ENCODE measurements around the gene CTSW.
"Not testable (repeated sequence)": the region's sequence is repeated elsewhere in the genome, so short reads cannot be mapped to it uniquely, and the experiment has no call there.

CTSW gene

DNA sequence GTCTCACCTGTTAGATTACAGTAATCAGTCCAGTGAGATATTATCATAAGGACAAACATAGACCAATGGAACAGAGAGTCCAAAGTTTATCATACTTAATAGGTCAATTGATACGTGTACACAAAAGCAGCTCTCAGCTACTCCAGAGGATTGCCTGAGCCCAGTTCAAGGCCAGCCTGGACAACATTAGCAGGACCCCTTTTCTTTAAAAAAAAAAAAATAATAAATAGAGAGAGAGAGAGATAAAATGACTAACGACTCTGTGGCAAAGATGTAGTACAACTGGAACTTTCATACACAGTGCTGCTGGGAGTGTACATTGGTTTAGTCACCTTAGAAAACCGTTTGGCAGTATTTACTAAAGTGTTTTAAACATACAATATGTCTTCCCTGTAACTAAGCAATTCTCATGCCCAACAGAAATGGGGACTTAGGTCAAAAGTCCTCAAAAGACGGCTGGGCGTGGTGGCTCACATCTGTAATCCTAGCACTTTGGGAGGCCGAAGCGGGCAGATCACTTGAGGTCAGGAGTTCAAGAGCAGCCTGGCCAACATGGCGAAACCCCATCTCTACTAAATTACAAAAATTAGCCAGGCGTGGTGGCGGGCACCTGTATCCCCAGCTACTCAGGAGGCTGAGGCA lies 35.3 kb upstream of the CTSW start:
- Histone ChIP-seq H3K36me3 (replicated peaks) (no peaks in the 10 kb centered on the region), H3K27ac (no peak overlapping the region), H3K27me3 (replicated peaks) (no peaks in the 10 kb centered on the region), H3K4me3 (ENCODE audit: low read depth, low read length) (no peak overlapping the region)
- no peak for DNase-seq
- TF ChIP-seq, protein P1, sequence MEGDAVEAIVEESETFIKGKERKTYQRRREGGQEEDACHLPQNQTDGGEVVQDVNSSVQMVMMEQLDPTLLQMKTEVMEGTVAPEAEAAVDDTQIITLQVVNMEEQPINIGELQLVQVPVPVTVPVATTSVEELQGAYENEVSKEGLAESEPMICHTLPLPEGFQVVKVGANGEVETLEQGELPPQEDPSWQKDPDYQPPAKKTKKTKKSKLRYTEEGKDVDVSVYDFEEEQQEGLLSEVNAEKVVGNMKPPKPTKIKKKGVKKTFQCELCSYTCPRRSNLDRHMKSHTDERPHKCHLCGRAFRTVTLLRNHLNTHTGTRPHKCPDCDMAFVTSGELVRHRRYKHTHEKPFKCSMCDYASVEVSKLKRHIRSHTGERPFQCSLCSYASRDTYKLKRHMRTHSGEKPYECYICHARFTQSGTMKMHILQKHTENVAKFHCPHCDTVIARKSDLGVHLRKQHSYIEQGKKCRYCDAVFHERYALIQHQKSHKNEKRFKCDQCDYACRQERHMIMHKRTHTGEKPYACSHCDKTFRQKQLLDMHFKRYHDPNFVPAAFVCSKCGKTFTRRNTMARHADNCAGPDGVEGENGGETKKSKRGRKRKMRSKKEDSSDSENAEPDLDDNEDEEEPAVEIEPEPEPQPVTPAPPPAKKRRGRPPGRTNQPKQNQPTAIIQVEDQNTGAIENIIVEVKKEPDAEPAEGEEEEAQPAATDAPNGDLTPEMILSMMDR (IDR thresholded peaks at IDR 0.05; ENCODE audit: low read depth, low read length, missing control alignments) = no peak
- in situ Hi-C loops (cut with HindIII; ENCODE audit: low pct_ligation_motif_present, low sequenced_read_pairs) = no loop called here

DNA sequence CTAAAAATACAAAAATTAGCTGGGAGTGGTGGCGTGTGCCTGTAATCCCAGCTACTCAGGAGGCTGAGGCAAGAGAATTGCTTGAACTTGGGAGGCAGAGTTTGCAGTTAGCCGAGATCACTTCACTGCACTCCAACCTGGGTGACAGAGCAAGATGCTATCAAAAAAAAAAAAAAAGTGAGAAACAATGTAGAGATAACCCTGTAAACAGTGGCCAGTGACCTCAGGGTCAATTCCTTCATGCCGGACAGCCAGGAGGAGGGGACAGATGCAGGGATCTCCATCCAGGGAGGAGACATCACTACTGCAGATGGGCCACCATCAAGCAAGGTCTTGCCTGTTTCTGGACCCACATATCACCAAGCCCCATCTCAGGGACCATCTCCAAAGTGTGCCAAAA lies 31.9 kb upstream of the CTSW start:
- TF ChIP-seq, protein P1 (IDR thresholded peaks at IDR 0.05; ENCODE audit: low read depth, low read length, missing control alignments) = no peak
- H3K36me3 ChIP-seq (replicated peaks) = peaks cover 20% of the 10 kb centered on the region
- H3K4me3 ChIP-seq (ENCODE audit: low read depth, low read length) = no peak overlapping the region
- no peak for DNase-seq
- H3K27me3 ChIP-seq (replicated peaks) = no peaks in the 10 kb centered on the region
- in situ Hi-C loops (cut with HindIII; ENCODE audit: low pct_ligation_motif_present, low sequenced_read_pairs) = no loop called here
- H3K27ac ChIP-seq = no peak overlapping the region

DNA sequence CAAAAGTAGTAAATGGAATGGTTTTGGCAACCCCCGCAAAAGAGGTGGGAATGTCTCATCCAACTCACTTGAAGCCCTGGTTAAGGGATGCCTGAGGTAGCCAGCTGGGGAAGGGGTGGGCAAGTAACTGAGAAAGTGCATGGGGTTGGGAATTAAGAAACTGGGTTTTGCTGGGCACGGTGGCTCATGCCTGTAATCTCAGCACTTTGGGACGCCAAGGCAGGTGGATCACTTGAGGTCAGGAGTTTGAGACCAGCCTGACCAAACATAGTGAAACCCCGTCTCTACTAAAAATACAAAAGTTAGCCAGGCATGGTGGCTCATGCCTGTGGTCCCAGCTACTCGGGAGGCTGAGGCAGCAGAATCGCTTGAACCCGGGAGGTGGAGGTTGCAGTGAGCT lies 30.9 kb upstream of the CTSW start:
- DNase-seq; in situ Hi-C loops (cut with HindIII; ENCODE audit: low pct_ligation_motif_present, low sequenced_read_pairs); H3K27ac ChIP-seq; H3K27me3 ChIP-seq (replicated peaks); H3K4me3 ChIP-seq (ENCODE audit: low read depth, low read length): not testable (repeated sequence)
- peaks cover 30% of the 10 kb centered on the region for H3K36me3 ChIP-seq (replicated peaks)

DNA sequence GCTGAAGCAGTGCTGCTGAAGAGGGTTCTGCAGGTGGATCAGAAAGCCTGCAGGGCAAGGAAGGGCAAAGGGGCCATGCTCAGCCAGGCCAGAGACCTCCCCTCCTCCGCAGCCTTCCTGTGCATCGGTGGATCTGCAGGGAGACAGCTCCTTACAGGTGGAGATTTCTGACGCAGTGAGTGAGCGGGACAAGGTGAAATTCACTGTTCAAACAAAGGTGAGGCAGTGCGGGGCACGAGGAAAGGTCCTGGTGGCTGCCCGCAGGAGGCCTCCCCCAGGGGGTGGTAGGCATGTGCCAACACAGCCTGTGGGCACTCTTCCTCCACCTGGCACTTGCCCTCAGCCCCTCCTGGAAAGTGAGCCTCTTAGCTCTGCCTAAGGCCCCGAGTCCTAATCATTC lies 30.3 kb upstream of the CTSW start:
- TF ChIP-seq, protein P1 (IDR thresholded peaks at IDR 0.05; ENCODE audit: low read depth, low read length, missing control alignments) = no peak
- in situ Hi-C loops (cut with HindIII; ENCODE audit: low pct_ligation_motif_present, low sequenced_read_pairs) = no loop called here
- H3K36me3 ChIP-seq (replicated peaks) = peaks cover 36% of the 10 kb centered on the region
- no peak overlapping the region for H3K27ac ChIP-seq
- H3K27me3 ChIP-seq (replicated peaks) = no peaks in the 10 kb centered on the region
- no peak for DNase-seq
- H3K4me3 ChIP-seq (ENCODE audit: low read depth, low read length) = no peak overlapping the region

DNA sequence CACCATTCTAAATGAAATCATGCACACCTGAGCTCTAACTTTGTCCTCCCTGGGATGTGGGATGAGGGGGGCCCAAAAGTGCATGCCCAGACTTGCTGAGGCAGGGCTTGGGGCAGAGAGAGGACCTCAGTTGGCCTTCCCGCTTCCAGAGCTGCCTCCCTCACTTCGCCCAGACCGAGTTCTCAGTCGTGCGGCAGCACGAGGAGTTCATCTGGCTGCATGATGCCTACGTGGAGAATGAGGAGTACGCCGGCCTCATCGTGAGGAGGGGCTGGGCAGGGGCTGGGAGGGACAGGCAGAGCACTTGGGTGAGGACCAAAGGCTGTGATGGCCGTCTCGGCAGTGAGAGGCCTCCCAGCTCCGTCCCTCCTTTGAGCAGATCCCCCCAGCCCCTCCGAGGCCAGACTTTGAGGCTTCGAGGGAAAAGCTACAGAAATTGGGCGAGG lies 29.8 kb upstream of the CTSW start:
- in situ Hi-C loops (cut with HindIII; ENCODE audit: low pct_ligation_motif_present, low sequenced_read_pairs) = no loop called here
- Histone ChIP-seq H3K27ac (no peak overlapping the region), H3K27me3 (replicated peaks) (no peaks in the 10 kb centered on the region), H3K4me3 (ENCODE audit: low read depth, low read length) (no peak overlapping the region), H3K36me3 (replicated peaks) (peaks cover 39% of the 10 kb centered on the region)
- no peak for DNase-seq
- TF ChIP-seq, protein P1 (IDR thresholded peaks at IDR 0.05; ENCODE audit: low read depth, low read length, missing control alignments) = no peak

DNA sequence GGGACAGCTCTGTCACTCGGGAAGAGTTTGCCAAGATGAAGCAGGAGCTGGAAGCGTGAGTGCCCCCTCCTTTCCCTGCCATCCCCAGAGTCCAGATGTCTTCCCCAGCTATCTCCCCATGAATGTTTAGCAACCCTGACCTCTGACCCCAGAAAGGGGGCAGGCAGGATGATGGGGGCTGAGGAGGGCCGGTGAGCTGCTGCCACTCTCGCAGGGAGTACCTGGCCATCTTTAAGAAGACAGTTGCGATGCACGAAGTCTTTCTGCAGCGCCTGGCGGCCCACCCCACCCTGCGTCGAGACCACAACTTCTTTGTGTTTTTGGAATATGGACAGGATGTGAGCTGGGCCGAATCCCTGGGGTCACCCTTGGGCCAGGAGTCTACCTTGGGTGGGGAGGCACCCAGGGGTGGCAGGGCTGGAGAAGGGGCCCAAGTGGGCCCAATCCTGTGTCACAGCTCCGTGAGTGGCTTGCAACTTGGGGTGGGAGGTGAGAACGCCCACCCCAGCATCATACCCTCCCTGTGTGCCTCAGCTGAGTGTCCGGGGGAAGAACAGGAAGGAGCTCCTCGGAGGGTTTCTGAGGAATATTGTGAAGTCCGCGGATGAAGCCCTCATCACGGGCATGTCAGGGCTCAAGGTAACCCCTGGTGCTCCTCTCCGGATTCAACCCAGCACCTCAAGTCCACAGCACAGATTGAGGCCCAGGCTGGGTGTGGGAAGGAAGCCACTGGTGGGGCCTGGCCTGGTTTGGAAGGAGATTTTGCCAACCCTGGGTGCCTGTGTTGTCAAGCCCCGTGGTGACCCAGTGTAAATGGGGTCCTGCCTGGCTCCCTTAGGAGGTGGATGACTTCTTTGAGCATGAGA lies 29.2 kb upstream of the CTSW start:
- DNase-seq = no peak
- Histone ChIP-seq H3K27me3 (replicated peaks) (no peaks in the 10 kb centered on the region), H3K4me3 (ENCODE audit: low read depth, low read length) (no peak overlapping the region), H3K36me3 (replicated peaks) (peaks cover 46% of the 10 kb centered on the region), H3K27ac (no peak overlapping the region)
- in situ Hi-C loops (cut with HindIII; ENCODE audit: low pct_ligation_motif_present, low sequenced_read_pairs) = no loop called here
- TF ChIP-seq, protein P1 (IDR thresholded peaks at IDR 0.05; ENCODE audit: low read depth, low read length, missing control alignments) = no peak
